HUDEP-2 (cell line): ENCODE measurements around the gene POU3F1.
"Not testable (repeated sequence)": the region's sequence is repeated elsewhere in the genome, so short reads cannot be mapped to it uniquely, and the experiment has no call there.

Experiments
- DNase-seq, 76 experiments: peaks; one replicate each; lab custom pipeline; 2025; ENCODE audit not compliant: unreplicated experiment in 76 of 76; lab: John Stamatoyannopoulos, UW

POU3F1 gene

DNA sequence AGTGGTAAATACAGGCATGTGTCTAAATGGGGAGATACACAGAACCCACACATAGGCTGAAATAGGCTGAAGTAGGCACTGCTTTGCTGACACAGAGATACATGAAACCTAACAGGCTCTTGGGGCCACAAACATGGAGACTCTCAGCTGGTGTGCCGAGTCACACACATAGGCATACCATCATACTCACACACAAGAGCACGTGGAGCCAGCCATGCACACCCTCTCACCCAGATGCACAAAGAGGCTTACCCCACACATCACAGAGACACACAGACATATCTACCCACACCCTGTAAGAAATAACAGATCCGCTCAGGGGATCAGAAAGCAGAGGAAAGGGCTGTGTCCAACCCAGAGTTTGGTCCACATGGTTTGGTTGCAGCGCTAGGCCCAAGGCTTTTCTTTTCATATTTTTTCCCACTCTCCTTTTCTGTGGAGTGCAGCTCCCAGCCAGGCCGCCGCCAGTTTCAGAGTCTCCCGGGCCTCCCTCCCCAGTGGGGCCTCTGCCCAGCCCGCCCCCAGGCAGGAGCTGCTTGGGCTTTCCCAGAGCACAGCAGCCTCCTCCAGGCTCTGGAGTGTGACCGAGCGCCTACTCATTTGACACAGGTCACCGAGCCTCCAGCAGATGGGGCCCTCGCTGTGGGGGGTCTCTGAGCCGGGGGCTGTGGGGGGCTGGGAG, 3.9 kb upstream of the POU3F1 start:
- DNase-seq = no peak

DNA sequence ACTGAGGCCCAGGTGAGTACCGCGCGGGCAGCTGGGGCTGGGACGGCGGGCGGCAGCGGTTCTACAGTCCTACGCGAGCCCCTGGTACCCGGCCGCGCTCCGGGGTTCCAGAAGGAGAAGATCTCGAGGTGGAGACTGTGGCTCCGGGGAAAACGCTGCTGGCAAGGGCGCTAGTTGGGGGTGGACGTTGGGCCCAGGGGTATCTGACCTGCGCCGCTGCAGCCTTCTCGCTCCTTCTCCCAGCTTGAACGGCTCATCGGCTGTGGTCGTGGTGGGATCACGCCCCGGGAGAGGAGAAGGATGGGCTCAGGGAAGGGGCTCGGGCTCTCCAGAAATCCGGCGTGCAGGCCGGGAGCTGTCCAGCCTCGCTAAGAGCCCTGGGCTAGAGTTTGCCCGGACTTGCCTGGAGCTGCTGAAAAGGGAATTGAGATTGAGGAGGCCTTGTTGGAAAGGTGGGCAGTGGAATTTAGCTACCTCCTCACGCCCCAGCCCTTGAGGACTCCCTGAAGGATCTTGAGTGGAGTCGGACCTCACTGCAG, 1.1 kb upstream of the POU3F1 start:
- no peak for DNase-seq

GRCh38 chr1:38046884-38047602, 450 bp upstream of the POU3F1 start:
- peak in 61 of 76 experiments; percentile 6 to 80 (median 54) for DNase-seq

DNA sequence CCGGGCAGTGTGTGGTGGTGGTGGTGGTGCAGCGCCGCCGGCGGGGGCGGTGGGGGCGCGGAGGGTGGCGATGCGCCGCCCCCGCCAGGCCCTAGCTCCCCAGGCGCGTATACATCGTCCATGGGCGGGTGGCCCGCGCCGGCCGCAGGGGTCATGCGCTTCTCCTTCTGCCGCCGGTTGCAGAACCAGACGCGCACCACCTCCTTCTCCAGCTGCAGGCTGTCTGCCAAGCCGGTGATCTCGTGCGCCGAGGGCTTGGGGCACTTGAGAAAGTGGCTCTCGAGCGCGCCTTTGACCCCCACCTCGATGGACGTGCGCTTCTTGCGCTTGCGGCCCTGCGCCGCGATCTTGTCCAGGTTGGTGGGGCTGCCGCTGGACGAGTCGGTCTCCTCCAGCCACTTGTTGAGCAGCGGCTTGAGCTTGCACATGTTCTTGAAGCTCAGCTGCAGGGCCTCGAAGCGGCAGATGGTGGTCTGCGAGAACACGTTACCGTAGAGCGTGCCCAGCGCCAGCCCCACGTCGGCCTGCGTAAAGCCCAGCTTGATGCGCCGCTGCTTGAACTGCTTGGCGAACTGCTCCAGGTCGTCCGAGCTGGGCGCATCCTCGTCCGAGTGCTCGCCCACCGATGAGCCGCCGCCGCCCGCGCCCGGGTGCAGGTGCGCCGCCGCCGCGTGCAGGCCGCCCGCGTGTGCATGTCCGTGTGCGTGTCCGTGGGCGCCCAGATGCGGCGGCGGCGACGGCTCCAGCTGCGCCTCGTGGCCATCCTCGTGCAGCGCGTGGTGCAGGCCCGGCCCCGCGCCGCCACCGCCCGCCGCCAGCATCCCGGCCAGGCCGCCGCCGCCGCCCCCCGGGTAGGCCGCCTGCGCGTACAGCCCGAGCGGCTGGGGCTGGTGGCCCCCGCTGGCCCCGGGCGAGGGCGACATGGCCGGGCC, 926 bp downstream of the POU3F1 start:
- DNase-seq = peak in 10 of 76 experiments; percentile 3 to 32 (median 14)

DNA sequence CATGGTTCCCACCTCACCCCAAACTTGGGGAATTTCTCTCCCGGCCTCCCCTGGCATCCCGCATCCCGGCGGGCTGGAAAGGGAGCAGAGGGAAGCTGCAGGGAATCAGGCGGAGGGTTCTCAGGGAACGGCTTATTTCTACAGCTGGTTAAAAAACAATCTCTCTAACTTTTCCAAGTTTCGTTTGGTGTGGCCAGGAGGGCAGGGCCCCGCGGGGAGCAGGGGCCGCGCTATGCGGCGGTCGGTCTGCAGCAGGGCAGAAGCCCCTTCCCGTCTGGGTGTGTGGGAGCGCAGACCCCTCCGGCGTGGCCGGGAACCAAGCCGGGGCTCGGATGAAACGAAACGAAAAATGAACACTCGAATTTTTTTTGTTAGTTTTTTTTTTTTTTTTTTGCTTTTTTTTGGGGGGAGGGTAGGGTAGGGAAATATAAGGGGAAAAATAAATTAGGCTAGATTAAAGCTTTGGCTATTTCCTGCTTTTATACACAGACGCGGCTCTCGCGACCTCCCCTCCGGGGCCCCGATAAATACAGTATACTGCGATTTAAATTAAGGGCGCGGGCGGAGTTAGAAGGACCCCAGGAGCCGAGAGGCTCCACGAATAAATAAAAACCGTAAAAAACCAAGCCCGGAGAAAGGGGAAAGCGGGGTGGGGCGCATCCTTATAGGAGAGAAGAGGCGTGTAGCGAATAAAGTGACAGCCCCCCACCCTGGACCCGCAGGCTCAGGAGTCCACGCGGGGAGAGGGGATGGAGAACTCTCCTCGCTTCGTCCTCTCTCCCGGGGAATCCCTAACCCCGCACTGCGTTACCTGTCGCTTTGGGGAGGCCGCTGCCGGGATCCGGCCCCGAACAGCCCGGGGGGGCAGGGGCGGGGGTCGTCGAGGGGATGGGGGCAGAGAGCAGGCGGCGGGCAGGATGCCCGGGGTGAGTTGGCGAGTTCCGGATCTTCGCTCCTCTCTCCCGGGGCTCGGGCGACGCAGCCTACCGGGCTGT, 2.1 kb downstream of the POU3F1 start:
- no peak for DNase-seq

DNA sequence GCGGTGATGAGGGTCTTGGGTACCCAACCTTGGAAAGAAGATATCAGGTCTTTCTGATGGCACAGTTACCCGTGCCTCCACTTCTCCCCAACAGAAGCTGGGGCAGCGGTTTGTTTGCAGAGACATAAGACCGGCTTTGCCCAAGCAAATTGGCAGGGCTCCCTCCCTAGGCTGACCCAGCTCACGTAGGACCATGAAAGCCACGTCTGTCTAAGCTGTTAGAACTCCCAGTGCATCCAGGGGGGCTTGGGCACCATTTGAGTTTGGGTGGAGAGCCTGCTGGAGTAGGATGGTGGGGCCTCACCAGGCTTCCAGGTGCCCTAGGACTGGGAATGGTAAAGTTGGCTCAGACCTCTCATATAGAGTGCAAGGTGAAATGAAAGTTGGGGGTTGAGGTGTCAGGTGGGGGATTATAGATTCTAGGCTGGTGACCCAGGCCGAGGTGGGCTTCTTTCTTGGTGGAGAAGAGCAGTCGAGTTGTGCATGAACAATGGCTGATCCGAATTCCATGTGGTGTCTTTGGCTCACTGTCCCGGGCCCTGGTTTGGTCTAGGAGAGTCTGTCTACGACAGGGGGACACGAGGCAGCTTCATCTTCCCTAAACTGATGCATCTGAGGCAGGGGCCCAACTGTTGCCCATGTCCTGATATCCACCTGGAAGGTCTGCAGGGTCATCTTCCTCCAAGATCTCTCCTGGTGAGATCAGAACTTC, 3.4 kb downstream of the POU3F1 start:
- DNase-seq = no peak

DNA sequence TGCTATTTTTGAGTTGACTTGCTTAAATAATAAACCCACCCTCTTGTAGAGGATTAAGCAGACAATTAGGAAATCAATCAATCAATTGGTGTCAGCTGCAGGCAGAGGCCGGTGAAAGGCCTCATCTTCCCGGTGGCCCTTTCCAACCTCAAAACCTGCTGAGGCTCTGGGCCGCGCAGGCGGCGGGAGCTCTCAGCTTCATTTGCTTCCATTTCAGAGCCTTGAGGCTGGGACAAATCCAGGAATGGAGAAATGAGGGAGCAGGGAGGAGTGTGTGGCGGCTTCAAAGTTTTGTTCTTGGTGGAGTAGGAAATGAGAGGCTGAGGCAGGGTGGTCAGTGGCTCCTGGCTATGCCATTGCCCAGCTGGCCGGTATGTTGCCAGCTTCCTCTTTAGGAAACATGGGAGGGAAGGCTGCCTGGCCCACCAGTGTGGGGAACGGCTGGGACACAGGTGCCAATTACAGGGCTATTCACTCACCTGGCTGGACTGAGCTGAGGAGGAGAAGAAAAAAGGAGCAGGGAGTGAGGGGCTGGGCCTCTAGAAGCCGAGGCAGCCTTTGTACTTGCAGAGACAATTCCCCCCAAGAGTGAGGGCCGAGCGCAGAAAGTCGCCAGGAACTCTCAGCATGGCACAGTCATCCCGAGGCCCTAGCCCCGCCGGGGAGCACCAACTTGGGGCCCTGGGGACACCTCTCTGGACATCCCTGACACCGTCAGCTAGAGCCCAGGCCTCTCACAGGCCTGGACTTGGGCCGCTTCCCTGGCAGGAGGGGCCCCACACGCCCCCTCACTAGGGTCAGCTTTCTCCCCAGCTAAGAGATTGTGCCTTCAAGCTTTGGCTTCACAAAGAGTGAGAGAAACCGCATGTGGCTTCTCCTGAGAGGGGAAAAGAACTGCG, 4.4 kb downstream of the POU3F1 start:
- DNase-seq = no peak

DNA sequence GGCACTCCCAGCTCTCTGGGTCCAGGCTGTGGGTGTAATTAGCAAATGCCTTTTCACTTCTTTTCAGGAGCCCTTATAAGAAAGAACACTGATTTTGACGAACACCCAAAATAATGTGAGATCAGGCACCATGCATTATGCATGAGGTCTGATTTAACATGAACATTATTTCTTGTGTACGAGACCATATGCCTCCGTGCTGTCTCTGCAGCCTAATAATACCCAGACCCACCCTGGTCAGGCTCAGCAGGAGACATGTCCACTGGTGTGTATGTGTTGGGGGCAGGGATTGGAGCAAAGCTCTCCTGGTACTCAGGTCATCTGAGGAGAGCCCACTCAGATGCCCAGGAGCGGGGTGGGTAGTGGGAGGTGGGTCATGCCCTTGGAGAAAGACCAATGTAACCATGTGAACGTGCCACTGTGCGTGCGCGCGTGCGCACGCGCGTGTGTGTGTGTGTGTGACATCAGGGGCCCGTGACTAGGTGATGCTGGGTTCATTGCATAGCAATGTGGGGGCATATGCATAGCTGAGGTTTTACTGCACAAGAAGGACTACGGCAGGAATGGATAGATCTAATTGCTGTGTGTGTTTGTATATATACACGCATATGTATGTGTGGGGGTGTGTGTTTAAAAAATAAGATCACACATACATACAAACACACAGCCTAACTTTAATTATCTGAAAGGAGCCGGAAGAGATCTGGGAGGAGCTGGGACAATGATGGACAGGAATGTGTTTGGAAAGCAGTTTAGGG, 7.1 kb downstream of the POU3F1 start:
- no peak for DNase-seq

- DNase-seq = no peak
Observed at GRCh38 chr1:38038861-38039260, 7.7 kb downstream of the POU3F1 start.

DNA sequence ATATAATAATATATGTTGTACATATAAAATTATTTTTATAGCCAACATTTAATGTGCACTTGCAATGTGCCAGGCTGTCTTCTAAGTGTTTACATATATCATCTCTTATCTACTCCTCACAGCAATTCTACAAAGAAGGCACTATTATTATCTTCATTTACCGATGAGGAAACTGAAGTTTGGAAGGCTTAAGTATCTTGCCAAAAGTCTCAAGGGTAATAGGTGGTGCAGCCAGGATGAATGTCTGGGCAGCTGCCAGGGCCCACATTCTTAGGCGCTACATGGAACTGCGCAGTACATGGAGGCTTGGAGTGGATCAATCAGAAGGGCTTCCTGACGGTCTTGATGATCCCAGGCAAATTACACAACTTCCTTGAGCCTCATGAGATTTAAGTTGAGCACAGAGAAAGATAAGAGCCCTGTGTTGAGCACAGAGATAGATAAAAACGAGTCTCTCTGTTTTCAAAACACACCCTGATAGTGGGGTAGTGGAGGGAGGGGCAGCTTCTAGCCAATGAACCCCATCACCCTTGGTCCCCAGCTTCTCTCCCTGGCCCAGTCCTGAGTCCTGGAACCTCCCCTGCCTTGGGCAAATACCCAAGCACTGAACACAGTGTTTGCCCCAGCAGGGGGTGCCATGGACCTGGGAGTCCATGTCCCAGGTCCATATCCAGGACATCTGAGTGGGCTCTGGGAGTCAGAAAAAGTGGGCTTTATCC, 9.2 kb downstream of the POU3F1 start:
- DNase-seq = peak in 75 of 76 experiments; percentile 16 to 94 (median 80)

DNA sequence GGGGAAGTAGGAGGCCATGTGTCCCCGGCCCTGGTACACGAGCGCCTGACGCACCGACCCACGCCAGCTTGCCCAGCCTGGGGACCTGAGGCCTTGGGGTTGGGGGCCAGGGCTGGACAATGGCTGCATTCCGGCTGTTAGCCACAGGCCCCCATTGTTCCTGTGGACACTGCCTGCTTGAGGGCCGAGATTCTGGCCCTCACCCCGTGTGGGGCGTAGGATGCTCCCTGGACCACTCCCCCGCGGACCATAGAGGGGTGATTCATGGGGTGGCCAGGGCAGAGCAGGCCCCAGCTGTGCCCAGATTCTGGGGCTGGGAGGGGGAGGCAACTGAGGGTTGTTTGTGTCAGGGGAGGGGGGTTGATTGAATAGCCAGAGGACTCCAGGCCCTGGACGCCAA, 11.7 kb downstream of the POU3F1 start:
- no peak for DNase-seq

GRCh38 chr1:38032992-38033391, 13.6 kb downstream of the POU3F1 start:
- not testable (repeated sequence) for DNase-seq

GRCh38 chr1:38031513-38031866, 15.1 kb downstream of the POU3F1 start:
- no peak for DNase-seq

DNA sequence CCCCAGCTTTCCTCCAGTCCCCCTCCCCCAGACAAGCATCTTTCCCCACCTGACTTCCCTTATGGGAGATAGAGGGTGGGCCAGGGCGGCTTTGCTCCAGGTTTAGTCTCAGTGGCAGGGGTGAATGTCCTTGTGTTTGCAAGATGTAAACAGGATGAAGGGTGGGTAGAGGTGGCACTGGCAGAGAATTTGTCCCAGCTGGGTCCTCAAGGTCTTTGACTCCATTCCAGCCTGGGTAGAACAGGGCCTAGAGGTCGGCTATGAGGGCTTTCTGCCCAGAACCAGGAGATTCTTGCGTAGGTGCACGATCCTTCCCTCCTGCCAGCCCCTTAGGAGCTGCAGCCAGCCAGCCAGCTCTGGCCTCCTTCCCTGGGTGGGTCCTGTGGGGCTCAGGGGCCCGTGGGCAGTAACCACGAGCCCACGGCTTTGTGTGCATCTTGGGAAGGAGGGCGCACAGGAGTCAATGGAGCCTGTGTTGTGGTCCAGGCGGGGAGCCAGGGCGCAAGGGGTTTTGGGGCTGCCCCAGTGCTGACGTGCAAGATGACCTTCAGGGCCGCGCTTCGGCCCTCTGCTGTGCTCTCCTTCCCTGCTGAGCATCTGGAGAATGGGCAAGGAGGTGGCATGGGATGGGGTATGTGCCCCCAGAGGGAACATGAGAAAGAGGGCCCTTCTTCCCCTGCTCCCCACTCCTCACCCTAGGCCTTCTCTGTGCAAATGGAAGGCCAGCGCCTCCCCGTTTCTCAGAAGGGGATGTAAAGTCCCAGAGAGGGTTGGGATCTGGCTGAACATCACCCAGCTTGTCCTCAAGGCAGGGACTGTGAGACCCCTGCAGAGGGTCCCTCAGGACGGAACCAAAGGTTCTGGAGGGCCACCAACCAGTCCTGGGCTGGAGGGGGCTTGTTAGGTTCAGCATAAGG, 15.7 kb downstream of the POU3F1 start:
- no peak for DNase-seq

DNA sequence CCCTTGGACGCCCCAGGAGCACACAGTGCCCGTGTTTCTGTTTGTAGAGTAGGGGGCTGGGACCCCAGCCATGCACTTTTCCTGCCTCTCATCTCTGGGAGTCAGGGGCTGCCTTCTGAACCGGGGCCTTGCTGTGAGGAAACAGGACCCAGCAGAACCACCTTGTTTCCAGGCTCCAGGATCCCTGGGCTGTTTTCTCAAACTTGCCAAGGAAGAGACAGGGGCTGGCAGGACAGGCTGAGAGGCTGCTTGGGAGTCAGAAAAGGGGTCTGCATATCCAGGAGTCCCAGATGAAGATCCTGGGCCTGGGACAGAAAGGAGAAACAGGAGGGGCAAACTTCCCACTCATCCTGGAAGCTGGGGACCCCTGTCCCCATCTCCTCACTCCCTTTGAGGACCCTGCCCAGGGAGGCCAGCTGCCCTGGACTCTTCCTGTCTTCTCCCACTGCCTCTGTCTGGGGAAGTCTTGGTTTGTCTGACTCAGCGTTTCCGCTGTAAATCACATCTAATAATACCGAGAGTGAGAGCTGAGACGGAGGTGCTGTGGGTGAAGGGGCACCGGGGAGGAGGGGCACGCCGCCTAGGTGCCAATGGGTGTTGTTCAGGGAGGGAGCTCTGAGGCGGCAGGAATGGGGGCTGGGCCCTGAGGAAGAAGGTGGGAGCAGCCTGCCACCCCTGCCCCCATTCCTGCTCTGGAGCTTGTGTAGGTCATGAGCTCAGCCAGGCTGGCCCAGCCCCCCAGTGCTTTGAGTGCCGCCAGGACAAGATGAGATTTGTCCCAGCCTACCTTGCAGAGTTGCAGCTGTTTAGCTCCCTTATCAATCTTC, 16.7 kb downstream of the POU3F1 start:
- DNase-seq = peak in 4 of 76 experiments; percentile 5 to 23 (median 16)
